ACC112 (cell line): Measurements from ENCODE around the gene KPNB1.

Experiments used
- H2AFZ ChIP-seq: fragments of 200-600 bp; sonication (generic); one replicate; pipeline ENCODE4 v1.6.0; 2017; ENCODE audit warnings: antibody characterized with exemption, low read length; ENCODE audit not compliant: unreplicated experiment
- H3K27ac ChIP-seq: fragments of 200-600 bp; sonication (generic); 2 replicates; pipeline ENCODE4 v1.5.1; 2014; ENCODE audit warnings: low read depth, mild to moderate bottlenecking, antibody characterized with exemption, low read length, moderate library complexity
- H3K27me3 ChIP-seq: fragments of 200-600 bp; sonication (generic); 2 replicates; pipeline ENCODE4 v1.6.1; 2014; ENCODE audit warnings: mild to moderate bottlenecking, antibody characterized with exemption, low read length, moderate library complexity, mixed read lengths; ENCODE audit not compliant: insufficient read depth
- H3K36me3 ChIP-seq: fragments of 200-600 bp; sonication (generic); 2 replicates; pipeline ENCODE4 v1.6.1; 2016; ENCODE audit warnings: mild to moderate bottlenecking, antibody characterized with exemption, low read length, moderate library complexity, mixed read lengths; ENCODE audit not compliant: insufficient read depth
- H3K4me1 ChIP-seq: fragments of 200-600 bp; sonication (generic); one replicate; pipeline ENCODE4 v1.6.1; 2016; ENCODE audit warnings: low read length, mixed read lengths; ENCODE audit not compliant: insufficient read depth, unreplicated experiment, control insufficient read depth
- H3K4me3 ChIP-seq: fragments of 200-600 bp; sonication (generic); 2 replicates; pipeline ENCODE4 v1.5.1; 2014; ENCODE audit warnings: mild to moderate bottlenecking, low read depth, low read length
- H3K79me2 ChIP-seq: fragments of 200-600 bp; sonication (generic); one replicate; pipeline ENCODE4 v1.6.0; 2016; ENCODE audit warnings: low read length; ENCODE audit not compliant: control insufficient read depth, unreplicated experiment, insufficient read depth

KPNB1 gene

GRCh38 chr17:47733047-47733673, 83.4 kb downstream of the KPNB1 start, which contains the start of gene TBX21:
Gene TBX21, plus strand, starts transcription at chr17:47733236. Its CDS starts 219 bp downstream, at chr17:47733455.
- peak within 1 kb of the TSS; percentile 60 for H3K4me3 ChIP-seq
- H2AFZ ChIP-seq, result peak within 1 kb of the TSS; percentile 25
- H3K36me3 ChIP-seq, result no peaks in the 10 kb centered on the region
- H3K79me2 ChIP-seq, result no peaks in the 10 kb centered on the region
- H3K4me1 ChIP-seq, result no peaks in the 10 kb centered on the region
- no peak within 1 kb of the TSS for H3K27ac ChIP-seq
- H3K27me3 ChIP-seq, result peaks cover 87% of the 10 kb centered on the region

- peaks cover 80% of the 10 kb centered on the region for H3K27me3 ChIP-seq
- H2AFZ ChIP-seq, result peak overlapping the region; percentile 25
- H3K4me3 ChIP-seq, result peak overlapping the region; percentile 60; the same call in 1 of the 2 replicates
Observed at GRCh38 chr17:47733674-47734410, 84.1 kb downstream of the KPNB1 start.

GRCh38 chr17:47735139-47735464, 85.4 kb downstream of the KPNB1 start:
- no peaks in the 10 kb centered on the region for H3K4me1 ChIP-seq
- peaks cover 69% of the 10 kb centered on the region for H3K27me3 ChIP-seq
- no peak overlapping the region for H3K27ac ChIP-seq
- no peaks in the 10 kb centered on the region for H3K36me3 ChIP-seq
- H2AFZ ChIP-seq, result no peak overlapping the region
- no peak overlapping the region for H3K4me3 ChIP-seq
- H3K79me2 ChIP-seq, result no peaks in the 10 kb centered on the region

More at GRCh38 chr17:47733674-47734410, 84.1 kb downstream of the KPNB1 start:
- no peaks in the 10 kb centered on the region for H3K4me1 ChIP-seq
- no peak overlapping the region for H3K27ac ChIP-seq
- no peaks in the 10 kb centered on the region for H3K79me2 ChIP-seq
- no peaks in the 10 kb centered on the region for H3K36me3 ChIP-seq
